Islet of Langerhans (tissue), 1 donor: Measurements from ENCODE around the gene SPIN1.

Experiments used
- FAIRE-seq: peaks from one replicate; lab custom pipeline; 2011; peaks lifted over from hg19 to GRCh38; lab: Jason Lieb, UNC

Gene SPIN1

DNA sequence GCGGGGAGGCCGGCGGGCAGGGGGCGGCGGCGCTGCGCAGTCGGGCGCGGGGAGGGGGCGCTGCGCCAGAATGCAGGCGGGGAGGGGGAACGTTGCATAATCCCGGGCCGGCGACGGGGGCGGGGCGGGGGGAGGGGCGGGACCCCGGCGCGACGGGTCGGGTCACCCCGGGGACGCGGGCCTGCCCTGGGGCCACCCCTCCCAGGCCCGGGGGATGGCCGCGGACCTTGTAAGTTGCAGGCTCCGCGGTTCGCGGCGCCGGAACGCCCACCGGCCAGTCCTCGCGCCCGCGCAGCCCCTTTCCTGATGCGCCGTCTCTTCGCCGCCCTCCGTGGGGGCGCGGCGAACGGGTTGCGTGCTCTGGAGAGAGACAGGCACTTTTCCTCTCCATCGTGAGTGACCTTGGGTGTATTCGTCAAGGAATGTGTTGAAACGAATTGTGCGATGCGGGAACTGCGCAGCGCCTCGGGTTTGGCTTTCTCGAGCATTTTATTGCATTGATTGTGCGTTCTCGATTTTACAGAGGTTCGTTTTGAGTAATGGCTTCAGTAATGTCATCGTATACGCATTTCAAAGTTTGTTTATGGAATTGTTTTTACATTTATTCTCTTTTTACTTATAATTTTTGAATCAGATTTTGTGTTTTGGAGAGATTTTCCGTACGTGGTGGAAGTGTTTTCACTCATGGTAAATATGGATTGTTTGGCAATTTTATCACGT lies 802 bp downstream of the SPIN1 start:
- peak; percentile 17 for FAIRE-seq

DNA sequence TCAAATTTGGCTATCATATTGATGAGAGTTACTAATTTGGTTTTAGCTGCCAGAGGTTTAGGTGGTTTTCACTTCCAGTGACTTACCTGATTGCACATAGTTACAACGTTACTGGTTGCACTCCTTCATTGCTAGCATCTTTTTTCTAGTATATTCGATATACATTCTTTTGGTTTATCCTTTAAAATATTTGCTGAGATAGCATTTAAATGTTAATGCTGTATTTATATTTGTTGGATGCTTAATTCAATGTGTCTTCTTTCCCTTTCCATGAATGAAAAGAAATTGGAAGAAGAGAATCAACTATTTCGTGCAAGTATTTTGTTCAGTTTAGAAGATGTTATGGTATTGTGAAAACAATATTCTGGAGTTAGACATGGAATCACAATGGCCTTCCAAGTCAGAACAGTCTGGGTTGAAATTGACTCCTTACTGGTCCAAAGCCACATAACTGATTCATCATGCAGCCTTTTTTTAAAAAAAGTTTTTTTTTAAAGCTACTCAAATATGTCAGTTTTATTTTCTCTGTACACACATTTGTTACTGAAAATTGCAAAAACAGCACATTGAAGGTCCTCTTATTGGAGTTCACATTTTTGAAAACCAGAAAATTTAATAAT lies 2.2 kb downstream of the SPIN1 start:
- no peak for FAIRE-seq

DNA sequence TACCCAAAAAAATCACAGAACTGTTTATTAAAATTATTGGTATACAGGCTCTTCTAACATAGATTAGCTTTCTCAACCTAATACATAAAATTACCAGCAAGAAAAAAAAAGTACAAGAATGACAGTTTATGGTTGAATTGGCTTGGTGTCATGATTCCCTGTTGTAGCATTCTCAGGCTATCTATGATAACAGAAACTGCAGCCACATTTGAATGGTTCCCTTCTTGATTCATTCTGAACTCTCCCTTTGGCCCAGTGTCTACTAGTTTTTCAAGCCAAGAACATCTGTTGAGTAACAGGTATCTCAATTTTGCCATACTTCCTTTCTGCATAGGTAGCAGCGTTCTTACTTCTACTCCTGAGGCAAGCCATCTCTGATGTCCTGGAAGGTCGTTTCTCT lies 3.0 kb downstream of the SPIN1 start:
- no peak for FAIRE-seq

- no peak for FAIRE-seq
These were observed 3.7 kb downstream of the SPIN1 start for GRCh38 chr9:88391921-88392320.

GRCh38 chr9:88392549-88392948 lies 4.3 kb downstream of the SPIN1 start:
- FAIRE-seq = no peak

- FAIRE-seq = no peak
These were observed 8.8 kb downstream of the SPIN1 start for GRCh38 chr9:88396836-88397577.

DNA sequence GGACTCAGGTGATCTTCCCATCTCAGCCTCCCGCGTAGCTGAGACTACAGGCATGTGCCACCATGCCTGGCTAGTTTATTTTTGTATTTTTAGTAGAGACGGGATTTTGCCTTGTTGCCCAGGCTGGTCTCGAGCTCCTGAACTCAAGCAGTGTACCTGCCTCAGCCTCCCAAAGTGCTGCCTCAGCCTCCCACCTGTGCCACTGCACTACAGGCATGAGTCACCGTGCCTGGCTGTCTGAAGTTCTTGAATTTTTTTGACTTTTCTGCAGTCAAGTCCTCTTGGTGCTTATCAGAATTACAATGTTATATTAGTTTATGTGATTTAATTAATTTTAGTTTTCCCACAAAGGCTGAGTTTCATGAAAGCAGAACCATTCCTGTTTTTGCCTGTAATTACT lies 9.8 kb downstream of the SPIN1 start:
- FAIRE-seq = no peak

- no peak for FAIRE-seq
These were observed 11.7 kb downstream of the SPIN1 start for GRCh38 chr9:88399966-88400365.

DNA sequence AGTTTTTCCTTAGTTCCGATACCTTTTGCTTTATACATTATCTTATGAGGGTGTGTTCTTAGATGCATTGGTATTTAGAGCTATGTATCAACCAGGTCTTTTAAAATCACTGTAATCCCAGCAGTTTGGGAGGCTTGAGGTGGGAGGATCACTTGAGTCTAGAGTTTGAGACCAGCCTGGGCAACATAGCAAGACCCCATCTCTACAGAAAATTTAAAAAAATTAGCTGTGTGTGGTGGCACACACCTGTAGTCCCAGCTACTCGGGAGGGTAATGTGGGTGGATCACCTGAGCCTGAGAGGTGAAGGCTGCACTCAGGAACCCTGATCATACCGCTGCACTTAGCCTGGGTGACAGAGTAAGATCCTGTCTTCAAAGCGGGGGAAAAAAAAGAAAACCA lies 15.1 kb downstream of the SPIN1 start:
- FAIRE-seq = no peak

- FAIRE-seq = no peak
These were observed 17.8 kb downstream of the SPIN1 start for GRCh38 chr9:88406051-88406450.

DNA sequence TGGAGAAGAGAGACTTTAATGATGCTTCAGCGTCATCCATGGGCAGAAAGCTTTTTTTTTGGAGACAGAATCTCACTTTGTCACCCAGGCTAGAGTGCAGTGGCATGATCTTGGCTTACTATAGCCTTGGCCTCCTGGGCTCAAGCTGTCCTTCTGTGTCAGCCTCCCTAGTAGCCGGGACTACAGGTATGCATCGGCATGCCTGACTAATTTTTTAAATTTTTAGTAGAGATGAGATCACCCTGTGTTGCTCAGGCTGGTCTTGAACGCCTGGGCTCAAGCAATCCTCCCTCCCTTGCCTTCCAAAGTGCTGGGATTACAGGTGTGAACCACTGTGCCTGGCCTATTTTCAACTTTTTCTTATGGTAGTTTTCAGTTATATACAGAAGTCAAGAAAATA lies 23.2 kb downstream of the SPIN1 start:
- no peak for FAIRE-seq

DNA sequence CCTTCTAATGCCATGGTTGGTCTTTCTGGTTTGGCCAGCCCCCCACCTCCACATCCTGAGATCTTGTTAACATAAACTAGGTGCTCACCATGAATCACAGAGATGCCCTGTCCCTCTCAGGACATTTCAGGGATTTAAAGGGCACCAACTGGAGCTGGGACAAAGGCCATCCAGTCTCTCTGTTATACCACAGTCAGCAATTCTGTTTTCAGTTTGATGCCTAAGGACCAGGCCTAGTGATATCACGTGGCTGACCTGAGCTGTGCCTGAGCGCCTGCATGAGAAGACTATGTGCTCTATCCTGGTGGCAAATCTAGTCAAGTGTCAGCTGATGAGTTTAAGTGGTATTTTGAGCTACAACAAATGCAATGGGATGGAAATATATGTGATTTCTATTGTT lies 26.1 kb downstream of the SPIN1 start:
- FAIRE-seq = no peak

GRCh38 chr9:88418025-88418424 lies 29.8 kb downstream of the SPIN1 start:
- FAIRE-seq = no peak

GRCh38 chr9:88418715-88419540 lies 30.7 kb downstream of the SPIN1 start:
- no peak for FAIRE-seq

DNA sequence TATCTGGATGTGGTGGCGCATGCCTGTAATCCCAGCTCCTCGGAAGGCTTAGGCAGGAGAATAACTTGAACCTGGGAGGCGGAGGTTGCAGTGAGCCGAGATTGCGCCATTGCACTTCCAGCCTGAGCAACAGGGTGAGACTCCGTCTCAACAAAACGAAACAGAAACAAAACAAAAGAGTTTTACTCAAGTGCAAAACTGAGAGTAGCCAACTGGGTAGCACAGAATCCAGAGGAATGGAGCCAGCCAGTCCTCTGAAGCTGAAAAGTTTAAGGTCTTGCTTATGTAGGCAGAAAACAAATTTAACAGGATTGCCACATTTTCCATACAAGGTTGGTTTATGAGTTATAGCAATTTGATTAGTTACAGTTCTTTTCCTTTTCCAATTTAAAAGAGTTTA lies 32.0 kb downstream of the SPIN1 start:
- no peak for FAIRE-seq

GRCh38 chr9:88421348-88421747 lies 33.1 kb downstream of the SPIN1 start:
- FAIRE-seq = no peak

DNA sequence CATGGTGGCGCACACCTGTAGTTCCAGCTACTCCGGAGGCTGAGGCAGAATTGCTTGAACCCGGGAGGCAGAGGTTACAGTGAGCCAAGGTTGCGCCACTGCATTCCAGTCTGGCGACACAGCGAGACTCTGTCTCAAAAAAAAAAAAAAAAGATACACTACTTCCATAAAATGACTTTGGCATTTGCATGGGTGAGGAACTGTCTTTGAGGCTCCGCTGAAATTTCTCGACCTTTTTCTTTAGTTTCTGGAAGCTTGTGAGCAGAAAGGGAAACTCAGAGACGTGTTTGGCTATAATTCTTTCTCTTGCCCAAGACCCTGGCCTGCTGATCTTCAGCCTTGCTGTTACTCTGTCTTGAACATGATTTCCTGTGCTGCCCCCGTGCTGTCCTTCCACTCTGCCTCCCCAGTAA lies 37.3 kb downstream of the SPIN1 start:
- FAIRE-seq = no peak

- no peak for FAIRE-seq
These were observed 38.4 kb downstream of the SPIN1 start for GRCh38 chr9:88426651-88427050.

- no peak for FAIRE-seq
These were observed 41.6 kb downstream of the SPIN1 start for GRCh38 chr9:88429595-88430430.

DNA sequence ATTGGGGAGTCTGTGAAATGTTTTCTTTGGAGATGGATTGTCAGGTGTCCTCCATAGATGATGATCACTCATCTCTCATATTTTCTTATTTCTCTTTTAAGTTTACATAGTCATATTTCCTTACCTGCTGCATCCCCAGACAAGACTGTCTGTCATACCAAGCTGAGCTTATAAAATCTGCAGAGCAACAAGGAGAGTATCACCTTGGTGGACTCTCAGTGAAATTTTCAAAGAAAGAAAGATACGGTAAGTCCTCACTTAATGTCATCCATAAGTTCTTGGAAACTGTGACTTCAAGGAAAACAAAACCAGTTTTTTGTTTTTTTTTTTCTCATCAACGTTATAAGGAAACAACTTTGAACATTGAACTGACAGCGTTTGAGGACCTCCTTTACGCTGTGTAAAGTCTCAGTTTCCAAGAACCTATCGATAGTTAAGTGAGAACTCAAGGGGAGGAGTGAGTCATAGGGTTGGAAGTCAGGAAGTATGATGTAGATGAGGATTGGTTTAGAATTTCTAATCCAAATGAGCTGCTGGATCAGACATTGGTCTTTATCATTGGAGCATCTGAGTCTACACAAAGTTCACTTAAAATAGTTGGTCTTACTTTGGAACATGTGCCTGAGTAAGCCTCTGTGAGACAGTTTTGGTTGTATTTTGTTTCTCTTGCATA lies 45.5 kb downstream of the SPIN1 start:
- no peak for FAIRE-seq

DNA sequence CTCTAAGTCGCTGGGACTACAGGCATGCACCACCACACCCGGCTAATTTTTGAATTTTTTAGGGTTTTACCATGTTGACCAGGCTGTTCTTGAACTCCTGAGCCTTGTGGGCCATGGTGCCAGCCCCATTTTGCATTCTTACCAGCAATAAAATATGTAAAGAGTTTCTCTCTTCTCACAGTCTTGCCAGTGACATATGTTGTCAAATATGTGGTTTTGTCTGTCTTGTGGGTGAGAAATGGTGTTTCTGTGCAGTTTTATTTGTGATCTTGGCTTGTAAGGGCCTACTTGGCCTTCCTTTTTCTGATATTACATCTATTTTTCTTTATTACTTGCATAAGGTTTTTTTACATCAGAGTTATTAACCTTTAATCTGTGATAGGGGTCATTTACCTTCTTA lies 47.1 kb downstream of the SPIN1 start:
- FAIRE-seq = no peak
